Non-pigmented ciliary epithelial cell (primary cell): ENCODE data around the gene PRODH2.
"Not testable (repeated sequence)": the region's sequence is repeated elsewhere in the genome, so short reads cannot be mapped to it uniquely, and the experiment has no call there.

Experiments
- DNase-seq: peaks from one replicate; pipeline ENCODE4 v3.0.0-alpha.2; 2010; ENCODE audit warnings: low read depth

Gene PRODH2

DNA sequence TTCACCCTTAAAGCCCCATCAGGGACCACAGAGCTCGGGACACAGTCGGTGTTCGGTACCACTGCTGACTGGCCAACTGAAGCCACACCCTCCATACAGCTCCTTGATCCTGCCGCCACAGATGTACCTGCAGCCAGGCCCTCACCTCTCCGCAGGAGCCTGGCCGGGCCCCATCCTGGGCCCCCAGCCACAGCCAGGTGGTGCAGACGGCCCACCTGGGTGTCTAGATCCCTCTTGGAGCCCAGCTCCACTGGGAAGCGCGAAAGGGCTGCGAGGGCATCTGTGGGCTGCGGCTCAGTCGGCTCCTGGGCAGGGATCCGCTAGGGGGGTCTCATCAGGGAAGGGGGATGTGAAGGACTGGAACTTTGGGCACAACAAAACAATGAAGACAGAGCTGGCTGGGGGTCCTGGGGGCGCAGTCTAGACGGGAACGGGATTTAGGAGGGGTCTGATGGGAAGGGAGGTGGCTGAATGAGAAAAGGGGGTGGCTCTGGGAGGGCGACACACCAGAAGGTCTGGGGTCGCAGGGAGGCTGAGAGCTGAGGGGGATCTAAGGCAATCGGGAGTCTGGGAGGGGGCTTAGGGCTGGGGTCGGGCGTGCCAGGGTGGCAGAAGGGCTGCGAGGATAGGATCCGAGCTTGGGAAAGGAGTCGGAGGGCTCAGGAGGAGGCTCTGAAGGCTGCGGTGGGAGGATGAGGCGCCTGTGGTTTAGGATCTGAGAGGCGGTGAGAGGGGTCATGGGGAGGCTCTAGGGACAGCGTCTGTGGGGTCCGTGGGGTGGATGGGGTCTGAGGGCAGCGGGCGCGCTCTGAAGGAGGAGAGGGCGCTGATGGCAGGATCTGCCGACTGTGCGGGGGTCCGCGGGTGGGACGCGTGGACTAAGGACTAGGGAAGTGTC, 15.8 kb downstream of the PRODH2 start:
- DNase-seq, result no peak

DNA sequence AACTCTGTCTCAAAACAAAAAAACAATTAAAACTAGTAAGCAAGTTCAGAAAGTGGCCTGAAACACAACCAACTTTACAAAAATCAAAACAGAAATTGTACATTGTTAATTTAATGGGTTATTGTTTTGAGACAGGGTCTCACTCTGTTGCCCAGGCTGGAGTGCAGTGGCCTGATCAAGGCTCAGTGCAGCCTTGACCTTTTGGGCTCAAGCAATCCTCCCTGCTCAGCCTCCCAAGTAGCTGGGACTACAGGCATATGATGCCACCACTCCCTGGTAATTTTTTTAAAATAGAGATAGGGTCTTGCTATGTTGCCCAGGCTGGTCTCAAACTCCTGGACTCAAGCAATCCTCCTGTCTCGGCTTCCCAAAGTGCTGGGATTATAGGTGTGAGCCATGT, 17.1 kb downstream of the PRODH2 start:
- DNase-seq, result not testable (repeated sequence)

DNA sequence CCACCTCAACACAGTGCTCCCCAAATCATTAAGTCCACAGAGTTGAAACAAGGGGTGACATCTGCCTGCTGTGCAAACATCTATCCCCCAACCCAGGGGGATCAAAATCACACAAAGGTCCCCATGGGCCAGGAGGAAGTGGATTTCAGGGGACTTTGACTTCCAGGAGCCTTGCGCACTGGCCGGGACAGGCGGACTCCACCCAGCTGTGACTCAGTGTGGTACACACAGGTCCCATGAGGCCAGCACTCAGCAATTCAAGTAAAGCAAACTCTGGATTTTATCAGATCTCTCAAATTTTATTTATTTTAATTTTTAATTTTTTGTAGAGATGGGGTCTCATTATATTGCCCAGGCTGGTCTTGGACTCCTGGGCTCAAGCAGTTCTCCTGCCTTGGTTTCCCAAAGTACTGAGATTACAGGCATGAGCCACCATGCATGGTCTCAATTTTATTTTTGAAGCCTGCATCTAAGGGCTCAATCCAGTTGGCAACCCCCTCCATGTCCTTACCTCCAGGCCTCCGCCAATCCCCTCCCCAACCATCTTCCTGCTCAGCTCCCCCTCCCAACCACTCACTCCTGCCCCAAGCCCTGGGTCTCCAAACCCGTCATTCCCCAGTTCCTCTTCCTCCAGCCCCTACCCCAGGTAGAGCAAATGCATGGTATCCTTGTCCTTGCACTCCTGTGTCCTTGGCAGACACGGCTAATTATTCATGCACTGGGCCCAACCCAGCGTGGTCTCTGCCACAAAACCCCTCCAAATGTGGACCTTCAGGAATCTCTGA, 19.1 kb downstream of the PRODH2 start:
- no peak for DNase-seq

DNA sequence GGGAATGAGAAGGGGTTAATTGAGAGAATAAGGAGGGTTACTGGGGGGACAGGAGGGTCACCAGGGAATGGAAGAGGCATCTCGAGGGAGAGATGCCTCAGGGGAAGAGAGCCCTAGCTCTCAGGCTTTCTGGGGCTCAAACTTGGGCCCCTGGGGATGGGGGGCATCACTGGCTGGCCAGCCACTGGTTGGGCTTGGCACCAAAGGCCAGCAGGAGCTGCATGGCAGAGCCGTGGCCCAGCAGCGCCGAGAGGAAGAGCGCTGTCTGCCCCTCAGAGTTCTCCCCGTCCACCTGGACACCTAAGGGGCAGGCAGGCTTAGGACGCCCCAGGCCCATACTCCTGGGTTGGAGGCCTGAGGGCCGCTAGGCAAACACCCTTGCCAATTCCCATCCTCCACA, 19.8 kb downstream of the PRODH2 start:
- no peak for DNase-seq

DNA sequence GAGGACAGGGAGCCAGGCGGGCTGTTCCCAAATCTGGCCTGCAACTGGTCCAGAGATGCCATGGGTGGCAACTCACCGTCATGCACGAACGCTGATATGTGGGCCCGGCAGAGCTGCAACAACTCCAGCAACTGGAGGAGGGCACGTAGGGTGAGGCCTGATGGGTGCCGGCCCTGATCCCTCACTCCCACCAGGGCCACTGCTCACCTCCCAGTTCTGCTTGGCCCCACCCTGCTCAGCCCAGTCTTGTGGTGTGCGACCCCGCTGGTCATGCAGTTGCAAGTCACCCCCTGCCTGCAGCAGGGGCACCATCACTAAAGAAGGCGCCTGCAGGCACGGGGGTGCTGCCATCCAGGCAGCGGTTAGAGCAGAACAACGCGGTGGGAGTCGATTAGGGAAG, 20.3 kb downstream of the PRODH2 start:
- DNase-seq, result no peak

DNA sequence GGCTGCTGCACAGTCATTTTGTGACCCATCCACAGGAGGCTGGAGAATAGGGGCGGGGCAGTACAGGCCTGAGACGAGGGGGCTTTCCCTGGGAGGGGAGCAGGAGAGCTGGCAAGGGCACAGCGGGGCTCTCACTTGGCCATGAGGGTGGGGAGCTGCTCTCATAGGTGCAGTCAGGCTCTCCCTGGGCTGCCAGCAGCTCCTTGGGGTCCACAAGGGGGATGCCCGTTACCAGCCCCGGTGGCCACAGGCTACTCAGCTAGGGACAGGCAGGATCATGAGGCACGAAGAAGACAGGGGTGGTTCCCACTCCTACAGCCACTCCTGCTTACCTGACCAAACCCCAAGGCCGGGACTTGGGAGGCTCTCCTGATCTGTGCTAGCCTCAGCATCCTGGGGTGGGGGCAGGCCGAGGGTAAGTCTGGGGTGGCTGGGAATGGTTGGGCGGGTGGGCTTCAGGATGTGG, 20.8 kb downstream of the PRODH2 start:
- no peak for DNase-seq

DNA sequence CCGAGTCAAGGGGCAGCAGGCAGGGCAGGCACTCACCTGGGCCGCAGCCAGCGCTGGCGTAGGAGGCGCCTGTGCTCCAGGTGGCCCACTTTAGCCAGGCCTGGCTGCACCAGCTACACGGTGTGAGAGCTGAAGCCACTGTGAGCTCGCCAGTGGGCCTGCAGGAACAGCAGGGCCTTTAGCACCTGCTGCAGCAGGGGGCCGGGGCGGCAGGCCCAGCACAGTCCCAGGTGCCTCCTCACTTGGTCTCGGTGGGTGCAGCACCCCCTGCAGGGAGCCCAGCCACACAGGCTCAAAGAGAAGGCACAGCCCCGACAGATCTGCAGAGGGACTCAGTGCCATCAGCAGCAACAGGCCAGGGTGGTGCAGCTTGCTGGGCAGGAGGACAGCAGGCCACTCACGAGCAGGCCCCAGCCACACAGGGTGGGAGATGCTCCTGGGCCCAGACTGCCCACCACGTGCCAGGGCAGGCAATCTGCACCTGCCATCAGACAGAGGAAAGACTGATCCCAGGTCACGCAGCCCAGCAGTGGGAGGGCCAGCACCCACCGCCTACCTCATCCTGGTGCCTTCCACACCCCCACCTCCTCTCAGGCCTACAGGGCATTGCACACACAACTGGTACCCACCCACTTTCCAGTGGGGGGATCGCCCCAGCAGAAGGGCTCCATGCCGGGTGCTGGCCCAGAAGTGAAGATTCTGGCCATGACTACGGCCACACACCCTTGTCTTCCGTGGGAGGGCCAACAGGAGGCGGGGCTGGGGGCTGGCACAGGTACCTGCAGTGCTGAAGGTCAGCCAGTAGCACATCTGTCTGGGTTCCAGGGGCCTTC, 21.4 kb downstream of the PRODH2 start:
- DNase-seq, result no peak

DNA sequence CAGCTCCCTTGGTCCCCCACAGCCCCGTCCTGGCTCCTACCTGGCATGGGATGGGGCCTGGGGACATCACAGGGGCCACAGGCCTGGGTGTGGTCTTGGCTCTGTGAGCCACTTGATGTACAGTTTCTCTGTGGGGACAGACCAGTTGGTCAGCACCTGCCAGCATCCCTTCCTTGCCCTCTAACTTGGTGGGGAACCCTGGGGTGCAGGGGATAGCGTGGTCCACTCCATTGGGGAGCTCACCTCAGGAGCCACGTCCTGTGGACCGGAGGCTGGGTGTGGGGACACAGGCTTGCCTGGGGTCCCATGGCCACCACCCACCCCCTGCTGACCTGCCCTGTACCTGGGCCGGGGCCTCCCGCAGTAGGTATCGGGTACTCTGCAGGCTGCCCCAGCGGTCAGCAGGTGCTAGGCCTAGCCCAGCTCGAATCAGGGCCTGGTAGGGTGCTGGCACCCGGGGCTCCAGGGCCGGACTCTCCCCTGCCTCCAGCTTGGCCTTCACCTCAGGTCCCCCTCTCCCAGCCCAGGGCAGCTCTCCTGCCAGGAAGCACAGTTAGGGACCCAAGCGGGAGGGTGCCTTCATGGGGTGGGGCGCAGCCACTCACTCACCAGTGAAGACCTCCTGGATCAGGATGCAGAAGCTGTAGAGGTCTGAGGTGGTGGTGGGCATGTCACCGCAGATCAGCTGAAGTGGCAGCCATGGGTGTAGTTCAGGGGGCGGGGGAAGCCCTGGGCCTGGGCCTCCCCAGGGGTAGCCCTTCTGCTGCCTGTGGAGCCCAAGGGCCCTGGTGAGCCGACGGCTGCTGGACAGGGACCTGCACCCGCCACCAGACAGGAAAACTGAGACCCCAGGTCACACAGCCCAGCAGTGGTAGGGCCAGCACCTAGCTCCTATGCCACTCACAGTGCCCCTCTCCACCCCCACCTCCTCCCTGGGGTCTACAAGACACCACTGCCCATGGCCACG, 22.4 kb downstream of the PRODH2 start:
- DNase-seq, result no peak

DNA sequence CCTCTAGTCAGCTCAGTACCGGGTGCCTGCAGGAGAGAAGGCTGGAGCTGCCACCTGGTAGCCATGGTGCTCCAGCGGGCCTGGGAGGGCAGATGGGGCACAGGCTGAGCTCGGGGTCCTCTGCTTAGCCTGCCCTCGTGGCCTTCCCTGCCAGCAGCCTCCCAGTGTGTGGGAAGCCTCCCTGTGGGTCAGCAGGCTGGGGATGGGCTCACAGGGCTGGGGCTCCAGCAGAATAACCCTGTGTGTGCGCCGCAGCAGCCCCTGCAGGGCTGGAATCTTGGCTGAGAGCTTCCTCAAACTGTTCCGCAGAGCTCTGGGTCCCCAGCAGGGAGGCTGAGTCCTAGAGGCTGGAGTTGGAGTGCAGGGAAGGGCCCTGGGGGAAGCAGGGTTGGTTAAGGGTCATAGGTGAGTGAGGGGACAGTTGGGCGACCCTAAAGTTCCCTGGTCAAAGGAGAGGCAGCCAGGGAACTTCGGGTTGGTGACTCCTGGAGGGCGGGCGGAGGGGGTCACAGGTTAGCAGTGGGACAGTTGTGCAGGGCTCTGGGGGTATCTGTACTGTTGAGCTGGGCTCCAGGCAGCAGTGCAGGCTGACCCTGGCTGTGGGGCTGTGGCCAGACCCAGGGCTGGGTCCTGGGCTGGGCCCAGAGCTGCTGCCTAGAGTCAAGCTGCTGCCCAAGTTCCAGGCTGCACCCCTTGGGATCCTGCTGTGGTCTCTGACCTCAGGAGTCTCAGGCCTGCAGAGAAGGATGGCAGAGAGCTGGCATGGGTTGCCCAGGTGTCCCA, 23.3 kb downstream of the PRODH2 start:
- DNase-seq, result no peak

DNA sequence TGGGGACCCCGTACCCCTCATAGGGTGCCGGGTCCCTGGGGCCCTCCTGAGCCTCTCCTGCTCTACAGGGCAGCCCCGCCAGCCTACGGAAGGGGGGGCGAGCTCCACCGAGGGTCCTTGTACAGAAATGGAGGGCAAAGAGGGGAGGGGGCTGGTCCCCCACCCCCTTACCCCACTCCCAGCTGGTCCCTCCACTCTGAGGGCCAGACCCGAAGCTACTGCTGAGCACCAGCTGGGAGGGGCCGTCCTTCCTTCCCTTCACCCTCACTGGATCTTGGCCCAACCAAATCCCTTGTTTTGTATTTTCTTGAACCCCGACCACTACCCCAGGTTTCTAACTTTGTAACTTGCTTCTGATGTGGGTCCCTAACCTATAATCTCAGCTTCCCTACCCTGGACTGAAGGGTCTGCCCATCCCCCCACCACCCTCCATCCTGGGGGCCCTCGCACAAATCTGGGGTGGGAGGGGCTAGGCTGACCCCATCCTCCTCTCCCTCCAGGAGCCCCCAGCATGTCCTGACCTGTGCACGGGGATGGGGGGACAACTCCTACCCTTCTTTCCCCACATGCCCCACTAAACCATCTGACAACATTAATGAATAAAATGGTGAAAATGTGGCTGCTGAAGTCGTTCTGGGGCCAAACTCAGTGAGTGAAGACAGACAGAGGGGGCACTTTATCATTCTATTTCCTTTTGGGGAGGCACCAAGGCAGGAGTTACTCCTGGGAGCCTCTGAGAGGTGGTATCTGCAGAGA, 24.3 kb downstream of the PRODH2 start:
- no peak for DNase-seq

DNA sequence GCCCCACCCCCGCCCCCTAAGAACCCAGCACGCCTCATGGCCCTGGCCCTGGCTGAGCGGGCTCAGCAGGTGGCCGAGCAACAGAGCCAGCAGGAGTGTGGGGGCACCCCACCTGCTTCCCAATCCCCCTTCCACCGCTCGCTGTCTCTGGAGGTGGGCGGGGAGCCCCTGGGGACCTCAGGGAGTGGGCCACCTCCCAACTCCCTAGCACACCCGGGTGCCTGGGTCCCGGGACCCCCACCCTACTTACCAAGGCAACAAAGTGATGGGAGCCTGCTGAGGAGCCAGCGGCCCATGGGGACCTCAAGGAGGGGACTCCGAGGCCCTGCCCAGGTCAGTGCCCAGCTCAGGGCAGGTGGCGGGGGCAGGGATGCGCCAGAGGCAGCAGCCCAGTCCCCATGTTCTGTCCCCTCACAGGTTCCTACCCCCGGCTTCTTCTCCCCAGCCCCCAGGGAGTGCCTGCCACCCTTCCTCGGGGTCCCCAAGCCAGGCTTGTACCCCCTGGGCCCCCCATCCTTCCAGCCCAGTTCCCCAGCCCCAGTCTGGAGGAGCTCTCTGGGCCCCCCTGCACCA, 25.3 kb downstream of the PRODH2 start:
- DNase-seq, result no peak

DNA sequence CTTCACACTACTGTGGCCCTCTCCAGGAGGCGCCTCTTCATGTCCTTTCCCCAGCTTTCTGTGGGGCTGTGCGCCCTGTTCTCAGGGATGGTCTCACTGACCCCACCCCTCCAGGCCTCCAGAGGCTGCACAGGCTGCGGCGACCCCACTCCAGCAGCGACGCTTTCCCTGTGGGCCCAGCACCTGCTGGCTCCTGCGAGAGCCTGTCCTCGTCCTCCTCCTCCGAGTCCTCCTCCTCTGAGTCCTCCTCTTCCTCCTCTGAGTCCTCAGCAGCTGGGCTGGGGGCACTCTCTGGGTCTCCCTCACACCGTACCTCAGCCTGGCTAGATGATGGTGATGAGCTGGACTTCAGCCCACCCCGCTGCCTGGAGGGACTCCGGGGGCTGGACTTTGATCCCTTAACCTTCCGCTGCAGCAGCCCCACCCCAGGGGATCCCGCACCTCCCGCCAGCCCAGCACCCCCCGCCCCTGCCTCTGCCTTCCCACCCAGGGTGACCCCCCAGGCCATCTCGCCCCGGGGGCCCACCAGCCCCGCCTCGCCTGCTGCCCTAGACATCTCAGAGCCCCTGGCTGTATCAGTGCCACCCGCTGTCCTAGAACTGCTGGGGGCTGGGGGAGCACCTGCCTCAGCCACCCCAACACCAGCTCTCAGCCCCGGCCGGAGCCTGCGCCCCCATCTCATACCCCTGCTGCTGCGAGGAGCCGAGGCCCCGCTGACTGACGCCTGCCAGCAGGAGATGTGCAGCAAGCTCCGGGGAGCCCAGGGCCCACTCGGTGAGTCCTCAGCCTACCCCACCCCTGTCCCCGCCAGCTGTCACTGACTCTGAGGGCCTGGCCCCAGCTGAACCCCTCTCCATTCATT, 26.1 kb downstream of the PRODH2 start:
- no peak for DNase-seq

DNA sequence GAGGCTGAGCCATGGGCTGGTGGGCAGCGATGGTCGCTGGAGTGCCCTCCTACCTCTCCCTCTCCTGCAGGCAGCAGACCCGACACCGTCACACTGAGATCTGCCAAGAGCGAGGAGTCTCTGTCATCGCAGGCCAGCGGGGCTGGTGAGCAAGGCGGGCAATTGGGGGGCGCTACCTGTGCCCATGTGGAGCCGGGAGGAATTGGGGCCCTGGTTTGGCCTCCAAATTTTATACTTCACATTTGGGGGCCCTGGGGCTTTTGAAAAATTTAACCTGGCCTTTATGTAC, 27.4 kb downstream of the PRODH2 start:
- DNase-seq, result no peak

DNA sequence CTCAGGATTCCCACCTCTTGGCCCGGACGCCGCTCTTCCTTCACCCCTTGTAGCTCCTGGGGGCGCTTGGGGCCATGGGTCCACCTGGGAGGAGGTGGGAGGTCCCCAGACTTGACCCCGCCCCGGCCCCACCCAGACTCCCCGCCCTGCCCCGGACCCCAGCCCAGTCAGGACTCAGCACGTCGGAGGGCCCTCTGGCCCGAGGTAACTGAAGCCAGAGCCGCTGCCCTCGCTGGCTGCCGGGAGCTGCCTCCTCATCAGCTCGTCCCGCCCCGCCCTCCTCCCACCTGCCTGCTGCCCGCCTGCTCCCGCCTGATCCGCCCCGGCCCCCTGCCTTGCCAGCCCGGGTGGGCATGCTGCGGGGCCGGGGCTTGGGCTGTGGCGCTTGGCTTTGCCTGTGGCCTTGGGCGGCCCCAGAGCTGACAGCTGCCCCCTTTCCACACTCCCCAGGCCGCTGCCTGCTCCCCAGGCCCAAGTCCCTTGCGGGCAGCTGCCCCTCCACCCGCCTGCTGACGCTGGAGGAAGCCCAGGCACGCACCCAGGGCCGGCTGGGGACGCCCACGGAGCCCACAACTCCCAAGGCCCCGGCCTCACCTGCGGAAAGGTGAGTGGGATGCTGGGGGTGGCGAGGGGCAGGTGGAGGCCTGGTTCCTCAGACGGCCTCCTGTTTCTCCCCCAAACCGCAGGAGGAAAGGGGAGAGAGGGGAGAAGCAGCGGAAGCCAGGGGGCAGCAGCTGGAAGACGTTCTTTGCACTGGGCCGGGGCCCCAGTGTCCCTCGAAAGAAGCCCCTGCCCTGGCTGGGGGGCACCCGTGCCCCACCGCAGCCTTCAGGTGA, 27.9 kb downstream of the PRODH2 start:
- DNase-seq, result no peak

DNA sequence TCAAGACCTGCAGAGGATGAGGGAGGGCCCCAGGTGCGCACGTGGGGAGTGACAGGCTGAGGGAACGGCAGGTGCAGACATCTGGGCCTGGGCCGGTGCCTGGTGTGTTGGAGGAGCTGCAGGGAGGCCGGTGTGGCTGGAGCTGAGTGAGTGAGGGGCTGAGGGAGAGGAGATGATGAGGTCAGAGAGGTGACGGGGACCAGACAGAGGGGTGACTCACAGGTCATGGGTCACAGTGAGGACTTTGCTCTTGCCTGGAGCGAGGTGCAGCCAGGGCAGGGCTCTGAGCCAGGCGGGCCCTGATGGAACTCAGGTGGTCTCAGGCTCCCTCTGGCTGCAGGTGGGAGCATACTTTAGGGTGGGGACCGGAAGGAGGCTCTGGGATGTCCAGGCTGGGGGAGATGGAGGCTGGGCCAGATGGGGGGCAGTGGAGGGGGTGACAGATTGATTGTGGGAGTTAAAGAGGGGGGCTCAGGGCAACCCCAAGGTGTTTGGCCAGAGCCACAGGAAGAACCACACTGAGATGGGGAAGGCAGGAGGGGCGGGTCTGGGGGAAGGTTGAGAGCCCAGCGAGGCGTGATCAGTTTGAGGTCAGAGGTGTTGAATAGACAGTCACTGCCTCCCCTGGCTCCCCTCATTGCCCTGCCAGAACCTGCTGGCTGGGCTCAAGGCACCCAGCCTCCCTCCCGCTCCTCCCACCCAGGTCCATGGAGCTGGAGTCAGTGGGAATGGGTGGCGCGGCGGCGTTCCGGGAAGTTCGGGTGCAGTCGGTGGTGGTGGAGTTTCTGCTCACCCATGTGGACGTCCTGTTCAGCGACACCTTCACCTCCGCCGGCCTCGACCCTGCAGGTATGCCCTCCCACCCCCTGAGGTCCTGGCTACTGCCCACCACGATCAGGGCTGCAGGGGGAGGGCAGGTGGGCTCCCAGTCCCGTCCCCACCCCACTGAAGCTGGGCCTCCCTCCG, 28.9 kb downstream of the PRODH2 start:
- no peak for DNase-seq

DNA sequence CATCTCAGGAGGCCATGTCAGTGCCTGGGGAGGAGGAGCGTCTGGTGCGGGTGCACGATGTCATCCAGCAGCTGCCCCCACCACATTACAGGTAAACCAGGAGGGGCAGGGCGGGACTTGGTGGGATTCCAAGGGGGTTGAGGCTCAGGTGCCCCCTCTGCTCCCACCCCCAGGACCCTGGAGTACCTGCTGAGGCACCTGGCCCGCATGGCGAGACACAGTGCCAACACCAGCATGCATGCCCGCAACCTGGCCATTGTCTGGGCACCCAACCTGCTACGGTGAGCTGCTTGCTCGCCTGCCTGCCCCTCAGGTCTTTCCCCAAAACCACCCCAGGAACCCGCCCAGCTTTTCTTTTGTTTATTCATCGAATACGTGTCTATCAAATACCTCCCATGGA, 30.1 kb downstream of the PRODH2 start:
- DNase-seq, result no peak
